Measurements from ENCODE around the gene DPRX.

The DPRX gene, protein sequence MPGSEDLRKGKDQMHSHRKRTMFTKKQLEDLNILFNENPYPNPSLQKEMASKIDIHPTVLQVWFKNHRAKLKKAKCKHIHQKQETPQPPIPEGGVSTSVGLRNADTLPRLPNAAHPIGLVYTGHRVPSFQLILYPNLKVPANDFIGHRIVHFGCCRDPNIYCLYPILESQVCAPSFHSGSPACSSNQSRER

GRCh38 chr19:53631949-53632407 is at the start of gene DPRX:
DPRX (plus strand) TSS chr19:53631999; CDS start chr19:53632107, 108 bp downstream.
- no peak for DNase-seq (ENCODE audit: low spot score)

GRCh38 chr19:53583181-53583580 is 48.6 kb upstream of the DPRX start:
- no peak for DNase-seq (ENCODE audit: low spot score)

- no peak for DNase-seq (ENCODE audit: low spot score)
Measured at GRCh38 chr19:53586277-53586691, 45.5 kb upstream of the DPRX start.

DNA sequence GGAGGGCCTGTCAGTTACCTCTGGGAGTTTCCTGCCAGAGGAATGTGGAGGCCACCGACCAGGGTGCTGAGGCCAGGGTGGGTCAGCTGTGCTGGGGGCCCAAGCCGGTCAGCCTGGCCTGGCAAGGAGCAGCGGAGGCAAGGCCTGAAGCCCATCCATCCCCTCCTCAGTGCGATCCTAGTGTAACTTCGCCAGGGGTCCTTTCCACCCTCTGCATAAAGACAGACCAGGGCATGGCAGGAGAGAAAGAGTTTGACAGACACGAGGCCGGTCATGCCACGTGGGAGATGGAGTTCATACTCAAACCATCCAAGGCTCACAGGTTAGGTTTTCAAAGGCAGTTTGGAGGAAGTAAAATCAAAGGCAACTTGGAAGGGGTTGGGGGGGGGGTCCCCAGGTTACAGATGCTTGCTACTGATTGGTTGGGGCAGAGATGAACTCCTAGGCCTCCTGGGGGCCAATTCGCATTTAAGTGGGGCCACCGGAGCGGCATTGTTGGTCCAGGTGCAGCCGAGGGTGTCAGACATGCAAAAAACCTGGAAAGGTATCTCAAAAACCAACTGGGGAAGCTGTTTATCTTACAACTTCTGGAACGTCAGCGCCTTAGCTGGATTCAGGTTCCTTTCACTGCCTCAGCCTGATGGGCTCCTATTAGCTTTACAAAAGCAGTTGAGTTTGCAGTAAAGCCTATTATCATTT is 36.8 kb upstream of the DPRX start:
- no peak for DNase-seq (ENCODE audit: low spot score)

DNA sequence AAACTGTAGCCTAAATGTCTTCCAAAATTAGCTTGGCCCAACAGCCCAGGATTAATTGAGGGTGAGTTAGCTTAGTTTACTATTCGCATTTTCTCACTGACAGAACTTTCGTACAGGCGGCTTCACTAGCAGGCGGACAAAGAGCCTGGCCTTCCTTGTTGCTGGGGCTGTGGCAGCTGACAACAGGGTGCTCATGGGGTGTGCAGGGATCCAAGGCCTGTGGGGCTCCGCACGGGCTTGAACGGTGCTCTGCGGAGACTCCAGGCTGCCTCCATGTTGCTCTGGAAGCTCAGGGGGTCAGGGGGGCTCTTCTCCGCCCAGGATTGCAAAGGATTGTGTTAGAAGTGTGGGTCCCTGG is 36.3 kb upstream of the DPRX start:
- DNase-seq (ENCODE audit: low spot score) = no peak

DNA sequence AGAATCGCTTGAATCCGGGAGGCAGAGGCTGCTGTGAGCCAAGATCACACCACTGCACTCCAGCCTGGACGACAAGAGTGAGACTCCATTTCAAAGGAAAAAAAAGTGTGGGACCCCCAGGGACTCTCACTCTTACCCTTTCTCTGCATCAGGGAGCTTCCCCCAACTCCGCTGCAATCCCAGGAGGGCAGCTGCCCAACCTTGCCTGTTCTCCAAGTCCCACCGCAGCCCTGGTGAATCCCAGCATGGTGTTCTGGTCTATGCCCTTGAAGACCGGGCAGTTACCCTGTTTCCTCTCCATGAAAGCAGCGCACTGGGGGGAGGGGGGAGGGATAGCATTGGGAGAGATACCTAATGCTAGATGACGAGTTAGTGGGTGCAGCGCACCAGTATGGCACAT is 35.7 kb upstream of the DPRX start:
- no peak for DNase-seq (ENCODE audit: low spot score)

DNA sequence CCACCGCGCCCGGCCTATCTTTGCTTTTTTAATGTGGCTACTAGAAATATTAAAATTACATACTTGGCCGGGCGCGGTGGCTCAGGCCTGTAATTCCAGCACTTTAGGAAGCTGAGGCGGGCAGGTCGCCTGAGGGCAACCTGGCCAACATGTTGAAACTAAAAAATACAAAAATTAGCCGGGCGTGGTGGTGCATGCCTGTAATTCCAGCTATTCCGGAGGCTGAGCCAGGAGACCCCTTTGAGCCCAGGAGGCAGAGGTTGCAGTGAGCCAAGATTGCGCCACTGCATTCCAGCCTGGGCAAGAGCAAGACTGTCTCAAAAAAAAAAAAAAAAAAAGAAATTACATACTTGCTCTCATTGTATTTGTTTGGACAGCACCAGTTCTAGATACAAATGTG is 34.8 kb upstream of the DPRX start:
- no peak for DNase-seq (ENCODE audit: low spot score)

DNA sequence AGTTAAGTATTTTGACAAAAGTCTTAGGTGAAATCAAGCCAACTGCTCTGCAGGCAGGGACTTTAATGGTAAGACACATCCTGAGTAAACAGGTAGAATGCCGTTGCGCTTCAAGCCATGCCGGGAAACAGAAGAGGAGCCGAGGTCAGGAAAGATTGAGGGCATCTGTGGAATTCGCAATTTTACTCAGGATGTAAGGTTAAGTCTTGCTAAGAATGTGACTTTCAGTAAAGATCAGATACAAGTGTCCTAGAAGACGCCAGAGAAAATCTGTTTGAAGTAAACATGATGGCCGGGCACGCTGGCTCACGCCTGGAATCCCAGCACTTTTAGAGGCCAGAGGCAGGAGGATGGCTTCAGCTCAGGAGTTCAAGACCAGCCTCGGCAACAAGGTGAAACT is 33.4 kb upstream of the DPRX start:
- no peak for DNase-seq (ENCODE audit: low spot score)

- DNase-seq (ENCODE audit: low spot score) = no peak
Measured at GRCh38 chr19:53600217-53600616, 31.6 kb upstream of the DPRX start.

- DNase-seq (ENCODE audit: low spot score) = no peak
Measured at GRCh38 chr19:53606031-53606430, 25.8 kb upstream of the DPRX start.

DNA sequence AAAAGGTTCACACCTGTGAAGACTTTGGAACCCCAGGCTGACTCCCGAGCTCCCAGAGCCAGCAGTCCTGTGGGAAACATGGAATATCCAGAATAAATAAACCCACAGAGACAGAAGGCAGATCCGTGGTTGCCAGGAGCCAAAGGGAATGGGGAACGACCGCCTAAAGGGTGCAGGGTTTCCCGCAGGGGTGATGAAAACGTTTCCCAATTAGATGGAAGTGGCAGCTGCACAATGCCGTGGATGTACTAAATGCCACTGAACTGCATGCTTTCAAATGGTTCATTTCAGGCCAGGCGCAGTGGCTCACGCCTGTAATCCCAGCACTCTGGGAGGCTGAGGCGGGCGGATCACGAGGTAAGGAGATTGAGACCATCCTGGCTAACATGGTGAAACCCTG is 23.4 kb upstream of the DPRX start:
- DNase-seq (ENCODE audit: low spot score) = no peak

- DNase-seq (ENCODE audit: low spot score) = no peak
Measured at GRCh38 chr19:53612762-53613526, 18.9 kb upstream of the DPRX start.

DNA sequence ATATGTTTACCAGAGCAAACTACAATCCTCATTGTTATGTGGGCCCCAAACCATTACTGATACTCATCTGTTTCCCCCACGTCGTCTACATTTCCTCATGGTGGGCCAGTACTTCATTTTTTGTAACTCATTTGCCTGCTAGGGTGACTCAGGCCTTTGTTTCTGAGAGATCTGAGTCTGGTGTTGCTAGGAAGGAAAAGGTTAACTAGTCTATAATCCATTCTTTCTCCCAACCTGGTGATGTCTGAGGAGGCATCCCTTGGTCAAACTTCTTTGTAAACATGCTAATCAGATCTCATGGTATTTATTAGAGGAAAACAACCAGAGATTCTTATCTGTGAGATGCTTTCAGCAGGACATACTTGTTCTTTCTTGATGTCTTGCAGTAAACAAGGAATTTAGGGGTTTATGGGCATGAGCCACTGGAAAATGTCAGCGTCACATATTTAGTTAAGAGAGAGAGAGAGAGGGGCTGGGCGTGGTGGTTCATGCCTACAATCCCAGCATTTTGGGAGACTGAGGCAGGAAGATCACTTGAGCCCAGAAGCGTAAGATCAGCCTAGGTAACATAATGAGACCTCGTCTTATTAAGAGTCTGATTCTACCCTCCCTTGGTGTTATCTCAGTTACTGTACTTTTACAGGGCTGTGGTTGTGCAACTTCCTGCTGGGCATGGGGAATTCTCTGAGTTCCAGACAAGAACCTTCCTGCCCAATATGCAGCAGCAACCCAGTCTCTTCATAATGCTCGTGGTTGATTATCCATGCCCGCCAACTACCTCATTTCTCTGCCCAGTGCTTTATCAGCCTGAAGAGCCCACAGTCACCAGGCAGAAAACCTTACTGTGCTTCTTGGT is 9.7 kb upstream of the DPRX start:
- no peak for DNase-seq (ENCODE audit: low spot score)

- no peak for DNase-seq (ENCODE audit: low spot score)
Measured at GRCh38 chr19:53624771-53625545, 6.8 kb upstream of the DPRX start.

- no peak for DNase-seq (ENCODE audit: low spot score)
Measured at GRCh38 chr19:53626486-53626885, 5.3 kb upstream of the DPRX start.

- DNase-seq (ENCODE audit: low spot score) = no peak
Measured at GRCh38 chr19:53626976-53627375, 4.8 kb upstream of the DPRX start.

DNA sequence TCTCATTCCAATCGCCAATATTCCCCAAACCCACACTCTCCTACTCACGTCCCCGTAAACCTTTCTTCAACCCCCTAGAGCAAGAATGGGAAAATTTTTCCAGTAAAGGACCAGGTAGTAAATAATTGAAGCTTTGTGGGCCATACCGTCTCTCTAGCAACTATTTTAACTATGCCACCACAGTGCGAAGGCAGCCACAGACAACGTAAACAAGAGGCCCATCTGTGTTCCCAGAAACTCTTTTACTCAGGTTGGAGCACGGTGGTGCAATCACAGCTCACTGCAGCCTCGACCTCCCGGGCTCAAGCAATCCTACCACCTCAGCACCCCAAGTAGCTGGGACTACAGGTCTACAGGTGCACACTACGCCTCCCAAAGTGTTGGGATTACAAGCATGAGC is 3.0 kb downstream of the DPRX start:
- DNase-seq (ENCODE audit: low spot score) = no peak

- DNase-seq (ENCODE audit: low spot score) = no peak
Measured at GRCh38 chr19:53639471-53639870, 7.7 kb downstream of the DPRX start.

DNA sequence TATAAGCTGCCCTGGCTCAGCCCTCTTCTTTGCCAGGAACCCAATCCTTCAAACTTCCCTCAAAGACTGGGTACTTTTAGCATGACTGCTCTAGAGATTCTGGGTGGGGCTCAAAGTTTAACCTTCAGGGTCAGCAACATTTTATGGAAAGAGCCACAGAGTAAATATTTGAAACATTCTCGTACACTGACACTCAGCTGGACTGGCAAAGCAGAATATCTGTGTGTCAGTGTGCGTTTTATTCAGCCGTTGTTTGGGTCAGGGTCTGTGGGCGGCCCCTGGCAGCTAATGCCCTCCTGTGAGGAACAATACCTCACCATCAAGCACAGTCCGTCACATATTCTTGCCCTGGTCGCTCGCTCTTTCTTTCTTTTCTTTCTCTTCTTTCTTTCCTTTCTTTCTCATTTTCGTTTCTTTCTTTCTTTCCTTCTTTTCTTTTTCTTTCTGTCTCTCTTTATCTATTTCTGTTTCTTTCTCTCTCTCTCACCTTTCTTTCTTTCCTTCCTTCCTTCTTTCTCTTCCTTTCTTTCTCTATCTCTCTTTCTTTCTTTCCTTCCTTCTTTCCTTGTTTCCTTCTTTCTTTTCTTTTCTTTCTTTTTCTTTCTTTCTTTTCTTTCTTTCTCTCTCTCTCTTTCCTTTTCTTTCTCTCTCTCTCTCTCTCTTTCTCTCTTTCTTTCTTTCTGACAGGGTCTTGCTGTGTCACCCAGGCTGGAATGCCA is 10.7 kb downstream of the DPRX start:
- no peak for DNase-seq (ENCODE audit: low spot score)

DNA sequence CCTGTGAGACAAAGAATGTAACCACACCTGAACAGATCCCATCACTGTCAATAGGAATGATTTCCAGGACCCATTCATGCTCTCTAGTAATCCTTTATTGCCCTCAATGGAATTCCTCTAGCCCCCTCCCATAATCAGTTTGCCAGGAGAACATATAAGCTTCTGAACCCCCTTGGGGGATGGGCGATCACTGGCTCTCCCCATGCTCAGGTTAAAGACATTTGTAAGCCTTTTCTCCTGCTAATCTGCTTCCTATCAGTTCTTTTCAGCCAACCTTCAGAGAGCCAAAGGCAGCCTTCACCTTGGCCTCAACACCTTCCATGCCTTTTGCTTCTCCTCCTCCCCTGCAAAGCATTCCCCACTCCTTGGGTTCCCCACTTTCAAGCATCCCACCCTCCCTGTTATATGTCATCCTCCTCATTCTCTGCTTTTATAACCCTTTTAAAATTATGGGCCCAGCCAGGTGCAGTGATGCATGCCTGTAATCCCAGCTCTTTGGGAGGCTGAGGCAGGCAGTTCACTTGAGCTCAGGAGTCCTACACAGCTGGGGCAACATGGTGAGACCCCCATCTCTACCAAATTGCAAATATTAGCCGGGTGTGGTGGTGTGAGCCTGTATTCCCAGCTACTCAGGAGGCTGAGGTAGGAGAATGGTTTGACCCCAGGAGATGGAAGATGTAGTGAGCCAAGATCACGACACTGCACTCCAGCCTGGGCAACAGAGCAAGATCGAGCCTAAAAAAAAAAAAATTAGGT is 12.4 kb downstream of the DPRX start:
- no peak for DNase-seq (ENCODE audit: low spot score)

All from kidney tubule cell (primary cell).